GM13977 (cell line): Measurements from ENCODE around the gene CHN1.

Experiments
- DNase-seq: peaks from one replicate; pipeline ENCODE4 v3.0.0; 2012; ENCODE audit warnings: low spot score
- in situ Hi-C: fragments of 300-500 bp; cut with MboI; formaldehyde crosslinking; loops from one replicate; pipeline ENCODE4 v1.12.0; 2022; ENCODE audit warnings: low sequenced_read_pairs, low pct_unique_long_range_greater_than_20kb, mixed read lengths, inconsistent platforms; ENCODE audit not compliant: unreplicated experiment
- TF ChIP-seq, protein P1 (sequence below): IDR thresholded peaks from 2 replicates; pipeline ENCODE4 v1.5.1; 2012; ENCODE audit warnings: mild to moderate bottlenecking, control low read depth; ENCODE audit not compliant: insufficient read depth; ENCODE audit errors: extremely low read depth, missing control alignments

The CHN1 gene

DNA sequence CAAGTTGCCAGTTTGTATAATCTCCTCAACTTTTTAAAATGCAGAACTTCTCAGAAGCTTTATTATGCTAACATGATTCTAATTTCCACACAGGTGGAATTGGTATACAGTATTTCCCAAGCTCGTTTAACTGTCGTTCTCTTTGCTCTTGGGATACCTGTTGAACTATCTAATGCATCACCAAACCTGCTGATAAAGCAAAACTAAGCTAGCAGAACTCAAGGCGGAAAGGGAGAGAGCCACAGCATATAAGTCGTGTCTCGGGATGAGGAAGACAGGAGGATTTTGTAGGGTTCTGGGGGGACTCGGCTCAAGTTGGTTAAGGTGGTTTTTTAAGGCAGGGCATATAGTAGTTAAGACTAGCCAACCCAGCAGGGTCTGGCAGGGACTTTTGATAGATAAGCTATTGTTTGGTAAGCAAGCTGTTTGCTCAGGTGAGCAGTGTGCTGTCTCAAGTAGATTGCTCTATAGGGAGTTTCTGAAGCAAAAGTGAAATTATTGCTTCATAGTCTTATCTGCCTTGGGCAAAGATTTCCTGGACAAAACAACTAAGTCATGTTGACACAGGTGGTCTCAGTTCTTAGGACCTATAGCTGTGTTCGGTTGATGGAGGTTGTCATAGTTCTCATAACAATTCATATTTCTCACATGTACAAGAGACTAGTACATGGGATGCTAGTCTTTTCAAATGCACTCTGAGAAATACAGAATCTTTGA is 212.7 kb downstream of the CHN1 start:
- in situ Hi-C loops: no loop called here
- TF ChIP-seq, protein P1, sequence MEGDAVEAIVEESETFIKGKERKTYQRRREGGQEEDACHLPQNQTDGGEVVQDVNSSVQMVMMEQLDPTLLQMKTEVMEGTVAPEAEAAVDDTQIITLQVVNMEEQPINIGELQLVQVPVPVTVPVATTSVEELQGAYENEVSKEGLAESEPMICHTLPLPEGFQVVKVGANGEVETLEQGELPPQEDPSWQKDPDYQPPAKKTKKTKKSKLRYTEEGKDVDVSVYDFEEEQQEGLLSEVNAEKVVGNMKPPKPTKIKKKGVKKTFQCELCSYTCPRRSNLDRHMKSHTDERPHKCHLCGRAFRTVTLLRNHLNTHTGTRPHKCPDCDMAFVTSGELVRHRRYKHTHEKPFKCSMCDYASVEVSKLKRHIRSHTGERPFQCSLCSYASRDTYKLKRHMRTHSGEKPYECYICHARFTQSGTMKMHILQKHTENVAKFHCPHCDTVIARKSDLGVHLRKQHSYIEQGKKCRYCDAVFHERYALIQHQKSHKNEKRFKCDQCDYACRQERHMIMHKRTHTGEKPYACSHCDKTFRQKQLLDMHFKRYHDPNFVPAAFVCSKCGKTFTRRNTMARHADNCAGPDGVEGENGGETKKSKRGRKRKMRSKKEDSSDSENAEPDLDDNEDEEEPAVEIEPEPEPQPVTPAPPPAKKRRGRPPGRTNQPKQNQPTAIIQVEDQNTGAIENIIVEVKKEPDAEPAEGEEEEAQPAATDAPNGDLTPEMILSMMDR: no peak
- no peak for DNase-seq

DNA sequence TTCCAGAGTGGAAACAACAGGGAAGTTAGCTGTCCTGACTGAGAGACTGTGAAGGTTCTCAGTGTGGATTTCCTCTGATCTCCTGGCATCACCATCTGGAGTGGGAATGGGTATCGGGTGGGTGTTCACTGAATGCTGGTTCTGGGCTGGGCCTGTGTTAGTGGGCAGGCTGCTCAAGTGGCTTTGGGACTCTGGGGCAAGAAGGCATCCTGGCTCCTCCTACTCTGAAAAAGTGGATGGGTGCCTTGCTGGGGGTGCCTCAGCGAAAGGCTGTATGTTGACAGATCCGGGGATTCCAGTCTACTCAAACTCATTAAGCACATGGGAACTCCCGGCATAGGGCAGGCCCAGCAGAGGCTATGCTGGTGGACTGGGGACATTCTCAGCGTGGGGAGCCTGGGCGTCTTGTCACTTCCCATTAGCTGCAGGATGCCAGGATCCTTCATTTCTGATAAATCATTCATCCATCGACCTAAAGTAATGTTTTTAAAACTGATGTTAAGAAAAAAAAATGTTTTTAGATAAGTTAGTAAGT is 213.4 kb downstream of the CHN1 start:
- DNase-seq: no peak
- TF ChIP-seq, protein P1: no peak
- in situ Hi-C loops: no loop called here

DNA sequence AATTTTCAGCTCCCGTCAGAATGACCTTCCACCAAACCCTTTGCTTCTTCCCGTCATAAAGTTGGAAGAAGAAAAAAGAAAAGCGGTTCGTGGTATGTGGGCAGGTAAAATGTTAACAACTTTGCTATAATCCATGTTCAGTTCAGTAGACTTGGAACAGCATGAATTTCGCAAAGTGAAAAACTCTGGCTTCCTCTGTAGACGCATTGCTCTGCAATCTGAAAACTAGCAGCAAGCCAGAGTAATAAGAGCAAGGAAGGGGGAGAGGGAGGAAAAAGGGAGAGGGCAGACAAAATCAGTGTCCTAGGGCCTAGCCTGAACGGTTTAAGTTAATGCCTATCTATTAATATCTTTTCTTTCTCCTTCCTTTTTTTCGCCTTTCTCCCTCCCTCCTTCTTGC is 214.2 kb downstream of the CHN1 start:
- TF ChIP-seq, protein P1: no peak
- DNase-seq: no peak
- in situ Hi-C loops: no loop called here

DNA sequence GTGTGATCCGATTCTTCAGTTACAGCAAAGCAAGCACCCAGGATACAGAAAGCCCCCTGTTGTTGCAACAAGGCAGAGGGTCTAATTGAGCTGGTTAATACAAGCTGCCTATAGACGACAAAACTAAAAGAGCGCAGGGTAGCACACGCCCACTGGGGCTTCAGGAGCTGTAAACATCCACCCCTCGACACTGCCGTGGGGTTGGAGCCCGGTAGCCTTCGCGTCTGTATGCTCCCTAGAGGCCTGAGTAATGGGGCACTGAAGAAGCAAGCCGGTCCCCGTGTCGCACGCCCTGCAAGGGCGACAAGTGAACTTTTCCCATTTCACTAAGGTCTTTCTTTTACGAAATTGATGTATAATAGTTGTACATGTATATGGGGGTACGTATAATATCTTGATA is 216.2 kb downstream of the CHN1 start:
- no peak for DNase-seq
- in situ Hi-C loops: no loop called here
- TF ChIP-seq, protein P1: no peak

DNA sequence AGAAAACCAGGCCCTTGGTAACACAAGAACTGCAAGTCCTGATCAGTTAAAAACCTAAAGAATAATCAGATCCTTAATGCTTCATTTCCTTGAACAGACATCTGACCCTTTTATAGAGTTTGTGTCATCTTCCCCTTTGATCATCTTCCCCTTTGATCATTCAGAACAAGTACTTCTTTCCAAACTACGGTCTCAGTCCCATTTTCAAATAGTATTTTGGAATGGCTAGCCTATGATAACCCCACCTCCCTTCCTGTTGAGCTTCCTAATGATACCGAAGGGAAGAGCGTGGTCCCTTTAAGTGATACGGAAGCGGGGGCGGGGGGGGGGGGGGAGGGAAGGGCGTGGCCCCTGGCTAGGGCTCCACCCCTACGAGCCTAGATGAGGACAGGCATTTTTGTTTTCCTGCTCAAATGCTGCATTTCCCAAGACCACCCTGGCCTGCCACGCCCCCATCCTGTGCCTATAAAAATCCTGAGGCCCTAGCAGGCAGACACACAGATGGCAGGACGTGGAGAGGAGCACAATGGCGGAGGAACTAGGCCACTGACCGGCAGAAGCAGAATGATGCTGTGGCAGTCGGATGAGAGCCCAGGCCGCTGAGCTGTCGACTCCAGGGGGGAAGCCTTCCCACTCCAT is 216.8 kb downstream of the CHN1 start:
- in situ Hi-C loops: no loop called here
- no peak for DNase-seq
- TF ChIP-seq, protein P1: no peak

DNA sequence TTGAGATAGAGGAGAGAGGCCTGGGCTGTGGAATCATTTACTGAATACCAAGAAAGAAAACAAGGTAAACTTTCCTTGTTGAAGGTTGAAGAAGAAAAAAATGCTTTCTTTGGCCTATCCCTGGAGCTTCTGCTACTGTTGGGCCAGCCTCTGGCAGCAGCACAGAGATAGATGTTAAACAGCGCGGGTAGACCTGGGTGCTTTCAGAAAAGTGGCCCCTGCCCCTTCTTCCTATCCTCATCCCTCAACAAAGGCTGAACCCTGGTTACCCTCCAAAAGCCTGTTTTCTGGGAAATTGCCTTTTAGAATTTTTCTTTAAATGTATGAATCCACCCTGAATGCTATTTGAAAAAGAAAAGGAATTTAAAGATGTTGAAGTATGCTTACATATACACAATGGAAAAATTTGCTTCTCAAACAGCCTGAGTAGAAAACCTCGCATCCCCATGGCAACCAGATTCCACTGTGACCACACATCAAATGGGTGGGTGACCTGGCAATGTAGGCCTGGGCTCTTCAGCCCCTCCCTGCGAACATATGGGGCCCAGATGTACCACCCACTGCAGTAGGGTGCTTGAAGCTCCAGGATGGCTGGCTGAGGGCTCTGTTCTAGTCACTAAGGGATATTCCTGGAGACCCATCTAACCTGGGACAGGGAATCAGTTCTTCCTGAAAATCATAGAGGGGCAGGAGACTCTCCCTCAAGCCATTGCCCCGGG is 217.5 kb downstream of the CHN1 start:
- in situ Hi-C loops: no loop called here
- DNase-seq: no peak

More for the DNA sequence above, 217.5 kb downstream of the CHN1 start:
- TF ChIP-seq, protein P1: no peak
